Measurements from ENCODE around the gene ACAD9.

DNA sequence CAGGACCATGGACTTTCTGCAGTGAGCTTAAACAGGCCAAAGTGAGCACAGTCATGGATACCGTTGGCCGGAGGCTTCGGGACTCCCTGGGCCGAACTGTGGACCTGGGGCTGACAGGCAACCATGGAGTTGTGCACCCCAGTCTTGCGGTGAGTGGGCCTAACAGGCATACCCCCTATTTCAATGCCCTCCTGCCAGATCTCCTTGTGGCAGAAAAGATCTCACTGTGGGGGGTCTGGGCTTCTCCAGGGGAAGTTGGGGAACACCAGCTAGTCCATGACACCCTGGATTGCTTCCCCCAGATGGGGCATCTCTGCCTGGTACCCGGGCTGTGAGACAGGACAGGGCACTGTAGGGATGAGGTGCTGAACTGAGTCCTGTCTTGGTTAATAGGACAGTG is 29.5 kb downstream of the ACAD9 start:
- TF ChIP-seq, protein P1, sequence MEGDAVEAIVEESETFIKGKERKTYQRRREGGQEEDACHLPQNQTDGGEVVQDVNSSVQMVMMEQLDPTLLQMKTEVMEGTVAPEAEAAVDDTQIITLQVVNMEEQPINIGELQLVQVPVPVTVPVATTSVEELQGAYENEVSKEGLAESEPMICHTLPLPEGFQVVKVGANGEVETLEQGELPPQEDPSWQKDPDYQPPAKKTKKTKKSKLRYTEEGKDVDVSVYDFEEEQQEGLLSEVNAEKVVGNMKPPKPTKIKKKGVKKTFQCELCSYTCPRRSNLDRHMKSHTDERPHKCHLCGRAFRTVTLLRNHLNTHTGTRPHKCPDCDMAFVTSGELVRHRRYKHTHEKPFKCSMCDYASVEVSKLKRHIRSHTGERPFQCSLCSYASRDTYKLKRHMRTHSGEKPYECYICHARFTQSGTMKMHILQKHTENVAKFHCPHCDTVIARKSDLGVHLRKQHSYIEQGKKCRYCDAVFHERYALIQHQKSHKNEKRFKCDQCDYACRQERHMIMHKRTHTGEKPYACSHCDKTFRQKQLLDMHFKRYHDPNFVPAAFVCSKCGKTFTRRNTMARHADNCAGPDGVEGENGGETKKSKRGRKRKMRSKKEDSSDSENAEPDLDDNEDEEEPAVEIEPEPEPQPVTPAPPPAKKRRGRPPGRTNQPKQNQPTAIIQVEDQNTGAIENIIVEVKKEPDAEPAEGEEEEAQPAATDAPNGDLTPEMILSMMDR (IDR thresholded peaks at IDR 0.05): no peak
- no peak for TF ChIP-seq POLR2A (IDR thresholded peaks at IDR 0.05)
